IMR-90 (cell line): ENCODE data around the gene ACTA2. TPM values are rescaled to one million over a fixed set of nuclear protein-coding genes. Genes with fewer than 3 reads are reported as not detected.

Source experiments
- ATAC-seq: fragments of 200-7000 bp; cut with Tn5 transposase; 2 replicates; pipeline ENCODE4 v1.9.1; 2020; ENCODE audit warnings: low read depth, mild to moderate bottlenecking, moderate library complexity
- BruUV-seq: library from RNA; stranded (reverse); fragments of 400-500 nt; replicated peaks from 2 replicates; lab custom pipeline; 2021; lab: Mats Ljungman, UMichigan
- CTCF ChIA-PET: fragments of 300-600 bp; formaldehyde crosslinking; extraction: SDS; loops from one replicate; lab custom pipeline; 2021; ENCODE audit warnings: antibody characterized with exemption; lab: Yijun Ruan, JAX
- POLR2A ChIA-PET: fragments of 300-600 bp; sonication (Branson Sonifier 250); formaldehyde crosslinking; loops from one replicate; lab custom pipeline; 2022; ENCODE audit warnings: antibody characterized with exemption; ENCODE audit not compliant: unreplicated experiment; lab: Charles Lee
- DNase-seq: peaks from one replicate; pipeline ENCODE4 v3.0.0; 2013
- H2AFZ ChIP-seq: replicated peaks from 2 replicates; pipeline ENCODE3; 2013; ENCODE audit warnings: low read length, mild to moderate bottlenecking; ENCODE audit not compliant: poor library complexity
- H2AK5ac ChIP-seq: 2 replicates; pipeline ENCODE4 v1.6.1; 2013; ENCODE audit warnings: low read depth, low read length, inconsistent platforms
- H2AK9ac ChIP-seq: replicated peaks from 2 replicates; pipeline ENCODE3; 2013; ENCODE audit warnings: mild to moderate bottlenecking, low read depth, low read length, moderate library complexity; ENCODE audit not compliant: poor library complexity
- H2BK120ac ChIP-seq: 2 replicates; pipeline ENCODE4 v1.6.1; 2013; ENCODE audit warnings: low read depth, low read length, inconsistent platforms
- H2BK15ac ChIP-seq: 3 replicates; pipeline ENCODE4 v1.6.1; 2013; ENCODE audit warnings: low read depth, low read length, inconsistent platforms
- H2BK20ac ChIP-seq: 2 replicates; pipeline ENCODE4 v1.6.1; 2013; ENCODE audit warnings: low read depth, mild to moderate bottlenecking, inconsistent platforms, low read length, moderate library complexity
- H2BK5ac ChIP-seq: 2 replicates; pipeline ENCODE4 v1.6.1; 2013; ENCODE audit warnings: mild to moderate bottlenecking, low read depth, low read length, inconsistent platforms; ENCODE audit not compliant: poor library complexity, severe bottlenecking
- H3K14ac ChIP-seq: replicated peaks from 2 replicates; pipeline ENCODE4 v1.6.1; 2013; ENCODE audit warnings: low read depth, low read length, inconsistent platforms
- H3K18ac ChIP-seq: 2 replicates; pipeline ENCODE4 v1.6.1; 2013; ENCODE audit warnings: low read depth, low read length, control low read depth
- H3K23ac ChIP-seq: 2 replicates; pipeline ENCODE4 v1.6.1; 2013; ENCODE audit warnings: low read depth, low read length, inconsistent platforms
- H3K27ac ChIP-seq: 2 replicates; pipeline ENCODE4 v1.5.1; 2013; ENCODE audit warnings: mild to moderate bottlenecking, control low read depth, low read length; ENCODE audit not compliant: insufficient read depth
- H3K27me3 ChIP-seq: 2 replicates; pipeline ENCODE4 v1.6.1; 2013; ENCODE audit warnings: low read length; ENCODE audit not compliant: control insufficient read depth, insufficient read depth
- H3K36me3 ChIP-seq: 2 replicates; pipeline ENCODE4 v1.6.1; 2013; ENCODE audit warnings: low read length, mixed read lengths; ENCODE audit not compliant: control insufficient read depth, insufficient read depth
- H3K4ac ChIP-seq: 2 replicates; pipeline ENCODE4 v1.6.1; 2013; ENCODE audit warnings: low read depth, low read length, inconsistent platforms
- H3K4me1 ChIP-seq: 2 replicates; pipeline ENCODE4 v1.6.1; 2013; ENCODE audit warnings: low read length, mixed read lengths; ENCODE audit not compliant: control insufficient read depth, insufficient read depth
- H3K4me2 ChIP-seq: 2 replicates; pipeline ENCODE4 v1.6.1; 2013; ENCODE audit warnings: low read depth, mild to moderate bottlenecking, control low read depth, low read length, moderate library complexity
- H3K4me3 ChIP-seq: 2 replicates; pipeline ENCODE4 v1.5.1; 2013; ENCODE audit warnings: low read depth, mild to moderate bottlenecking, control low read depth, low read length, moderate library complexity; ENCODE audit not compliant: insufficient read depth
- H3K56ac ChIP-seq: 2 replicates; pipeline ENCODE4 v1.6.1; 2013; ENCODE audit warnings: low read length, inconsistent platforms; ENCODE audit not compliant: insufficient read depth; ENCODE audit errors: extremely low read depth
- H3K79me1 ChIP-seq, 2 experiments: 2 replicates each; pipeline ENCODE4 v1.6.1; 2013; ENCODE audit warnings: low read length in 2 of 2, inconsistent platforms in 1 of 2, low read depth in 1 of 2
- H3K9ac ChIP-seq: 2 replicates; pipeline ENCODE4 v1.6.1; 2013; ENCODE audit warnings: low read depth, low read length, control low read depth
- H3K9me1 ChIP-seq: 2 replicates; pipeline ENCODE4 v1.6.1; 2013; ENCODE audit warnings: low read length, inconsistent platforms; ENCODE audit not compliant: insufficient read depth
- H3K9me3 ChIP-seq: 2 replicates; pipeline ENCODE4 v1.6.1; 2013; ENCODE audit warnings: low read length; ENCODE audit not compliant: control insufficient read depth, insufficient read depth
- H4K20me1 ChIP-seq: 2 replicates; pipeline ENCODE4 v1.6.1; 2013; ENCODE audit warnings: low read length, inconsistent platforms; ENCODE audit not compliant: insufficient read depth
- H4K5ac ChIP-seq: 2 replicates; pipeline ENCODE4 v1.6.1; 2013; ENCODE audit warnings: mild to moderate bottlenecking, low read depth, low read length, control low read depth
- H4K8ac ChIP-seq, 2 experiments: 2 replicates each; pipeline ENCODE4 v1.6.1; 2013; ENCODE audit warnings: low read depth in 2 of 2, low read length in 2 of 2, control low read depth in 1 of 2, inconsistent platforms in 1 of 2
- H4K91ac ChIP-seq: 2 replicates; pipeline ENCODE4 v1.6.1; 2013; ENCODE audit warnings: low read depth, low read length, inconsistent platforms; ENCODE audit not compliant: insufficient read depth
- BHLHE40 ChIP-seq: fragments of 150-350 bp; IDR thresholded peaks from 2 replicates; pipeline ENCODE4 v1.6.1; 2016; ENCODE audit warnings: mild to moderate bottlenecking, low read depth, low read length
- CEBPB ChIP-seq: IDR thresholded peaks from 2 replicates; pipeline ENCODE4 v1.6.1; 2012; ENCODE audit warnings: low read depth, low read length, improper control_type of control experiment
- CHD1 ChIP-seq: IDR thresholded peaks from 2 replicates; pipeline ENCODE4 v1.6.1; 2012; ENCODE audit warnings: low read depth, low read length, improper control_type of control experiment
- CTCF ChIP-seq: conservative IDR thresholded peaks from 2 replicates; pipeline ENCODE4 v1.5.1; 2012; ENCODE audit warnings: mild to moderate bottlenecking, low read depth, low read length, improper control_type of control experiment
- ELK1 ChIP-seq: fragments of 150-350 bp; IDR thresholded peaks from 2 replicates; pipeline ENCODE4 v1.6.1; 2016; ENCODE audit warnings: low read depth, mild to moderate bottlenecking, low read length, moderate library complexity, borderline replicate concordance
- FOS ChIP-seq: fragments of 150-350 bp; IDR thresholded peaks from 2 replicates; pipeline ENCODE4 v1.6.1; 2016; ENCODE audit warnings: low read depth, low read length
- MAFK ChIP-seq: IDR thresholded peaks from 2 replicates; pipeline ENCODE4 v1.6.1; 2012; ENCODE audit warnings: low read depth, low read length, improper control_type of control experiment
- MAZ ChIP-seq: IDR thresholded peaks from 2 replicates; pipeline ENCODE4 v1.6.1; 2012; ENCODE audit warnings: low read depth, mild to moderate bottlenecking, low read length, improper control_type of control experiment, moderate library complexity, borderline replicate concordance
- MXI1 ChIP-seq: IDR thresholded peaks from 2 replicates; pipeline ENCODE4 v1.6.1; 2012; ENCODE audit warnings: low read depth, mild to moderate bottlenecking, low read length, moderate library complexity, borderline replicate concordance
- NFE2L2 ChIP-seq: fragments of 150-350 bp; IDR thresholded peaks from 2 replicates; pipeline ENCODE4 v1.6.1; 2016; ENCODE audit warnings: low read depth, mild to moderate bottlenecking, low read length
- POLR2A ChIP-seq: IDR thresholded peaks from 2 replicates; pipeline ENCODE4 v1.6.1; 2012; ENCODE audit warnings: mild to moderate bottlenecking, low read depth, low read length
- RAD21 ChIP-seq: IDR thresholded peaks from 2 replicates; pipeline ENCODE4 v1.6.1; 2012; ENCODE audit warnings: low read length, improper control_type of control experiment
- RCOR1 ChIP-seq: IDR thresholded peaks from 2 replicates; pipeline ENCODE4 v1.6.1; 2012; ENCODE audit warnings: mild to moderate bottlenecking, low read length, improper control_type of control experiment; ENCODE audit not compliant: insufficient replicate concordance
- USF2 ChIP-seq: fragments of 150-350 bp; IDR thresholded peaks from 2 replicates; pipeline ENCODE4 v1.6.1; 2017; ENCODE audit warnings: mild to moderate bottlenecking, antibody characterized with exemption, low read length, low read depth
- WGBS, 2 experiments: methylation state at CpG; one replicate each; pipeline versions ENCODE4 v1.1.5 to v1.1.7; 2013; ENCODE audit warnings: missing lambda C conversion rate in 2 of 2; ENCODE audit not compliant: insufficient read length in 1 of 2; ENCODE audit errors: extremely low coverage in 2 of 2; 5-methylcytosine and 5-hydroxymethylcytosine counted together
- dilution Hi-C: fragments of 300-500 bp; cut with HindIII; formaldehyde crosslinking; loops from one replicate; pipeline ENCODE4 v1.14.3; 2018; ENCODE audit warnings: low sequenced_read_pairs; ENCODE audit not compliant: unreplicated experiment
- in situ Hi-C: fragments of 300-500 bp; cut with MboI; formaldehyde crosslinking; loops from 3 replicates; pipeline ENCODE4 v1.14.3; 2019; ENCODE audit warnings: low sequenced_read_pairs, inconsistent platforms, mixed read lengths
- intact Hi-C: fragments of 100-400 bp; cut with micrococcal nuclease; formaldehyde crosslinking; loops from 2 replicates; pipeline ENCODE4 v1.10.0; 2022
- polyA plus RNA-seq, 3 experiments: library from polyadenylated mRNA; depleted of rRNA; stranded (reverse); fragments of >200 nt; gene quantifications; 2 replicates each; pipeline ENCODE4 v1.2.3, GENCODE V29; 2012; ENCODE audit warnings: low replicate concordance in 1 of 3
- total RNA-seq: library from RNA; depleted of rRNA; stranded (reverse); fragments of >200 nt; gene quantifications from 2 replicates; pipeline ENCODE4 v1.2.3, GENCODE V29; 2012

ACTA2 gene
- total and polyA plus RNA-seq, 2 of the 4 experiments (the other 2 are of a cell fraction), result 978 to 1,235 TPM

GRCh38 chr10:88913788-88914187 is 38.8 kb downstream of the ACTA2 start:
- ChIA-PET CTCF (no interaction called here), POLR2A (no interaction called here)
- H4K20me1 ChIP-seq, result no peaks in the 10 kb centered on the region

More at GRCh38 chr10:88913788-88914187, 38.8 kb downstream of the ACTA2 start:
- no peak for ATAC-seq
- Histone ChIP-seq H4K91ac (no peak overlapping the region), H3K18ac (peak overlapping the region; percentile 58; the same call in 1 of the 2 replicates), H3K4me1 (peaks cover 15% of the 10 kb centered on the region), H2BK15ac (no peak overlapping the region; the same call in 2 of the 3 replicates), H3K79me1 (peaks cover 16 to 53% of the 10 kb centered on the region in 2 experiments; a peak in 3 of 4 replicates), H3K27me3 (no peaks in the 10 kb centered on the region), H2BK5ac (peak overlapping the region; percentile 24), H3K4me2 (no peak overlapping the region), H3K4ac (peak overlapping the region; percentile 55; the same call in 1 of the 2 replicates), H2BK120ac (peak overlapping the region; percentile 26), H3K9me3 (no peaks in the 10 kb centered on the region), H3K36me3 (peaks cover 20% of the 10 kb centered on the region), H2BK20ac (no peak overlapping the region), H2AK9ac (no peak overlapping the region), H3K56ac (no peak overlapping the region), H4K5ac (no peak overlapping the region), H3K9me1 (peaks cover 20% of the 10 kb centered on the region), H3K27ac (no peak overlapping the region), H3K23ac (no peak overlapping the region), H3K14ac (no peak overlapping the region), H2AK5ac (no peak overlapping the region), H2AFZ (no peak overlapping the region), H3K9ac (no peak overlapping the region), H4K8ac (0 out of 4 replicates have a peak overlapping the region, but pooled peaks of 1 of the 2 experiments have one; percentile 38), H3K4me3 (no peak overlapping the region)
- TF ChIP-seq RCOR1 (no peak), ELK1 (no peak), MAFK (no peak), NFE2L2 (no peak), MAZ (no peak), POLR2A (no peak), CEBPB (no peak), MXI1 (no peak), FOS (no peak), USF2 (no peak), RAD21 (no peak), BHLHE40 (no peak), CHD1 (no peak), CTCF (no peak)
- no CpG with 5 or more reads among the region's 5 CpGs for WGBS, 2 experiments
- dilution Hi-C loops (no loop called here), intact Hi-C loops (no loop called here), in situ Hi-C loops (no loop called here)
- BruUV-seq, result no TSS peak
- DNase-seq, result no peak
